ENCODE results near the gene SCN4B. TPM values are rescaled to one million over a fixed set of nuclear protein-coding genes. Genes with fewer than 3 reads are reported as not detected.
A peak's percentile ranks its signal among the peaks of the same experiment; 100 is the strongest.

The SCN4B gene
- total RNA-seq, 1 experiment from 2014 or later, result 1.6 TPM

GRCh38 chr11:118155776-118156530, 3.3 kb upstream of the SCN4B start:
- peak overlapping the region; percentile 52 for H3K4me2 ChIP-seq (ENCODE audit: insufficient read depth, insufficient read length, low read length)
- H3K4me3 Mint-ChIP-seq, result peak overlapping the region; percentile 35 to 72; a peak in 4 of 5 replicates

More at GRCh38 chr11:118155776-118156530, 3.3 kb upstream of the SCN4B start:
- Histone ChIP-seq H3K4ac (ENCODE audit: low read depth, low read length) (no peak overlapping the region), H2BK20ac (ENCODE audit: low read depth, low read length, poor library complexity, severe bottlenecking) (no peak overlapping the region), H4K5ac (ENCODE audit: insufficient read length, low read depth, low read length) (no peak overlapping the region), H4K8ac (replicated peaks; ENCODE audit: insufficient read length, low read depth, low read length) (no peak overlapping the region), H2AFZ (ENCODE audit: low read length) (no peak overlapping the region), H3K9me3 (ENCODE audit: control insufficient read depth, low read depth, low read length) (no peaks in the 10 kb centered on the region), H3T11ph (ENCODE audit: low read length) (no peak overlapping the region), H2BK12ac (ENCODE audit: insufficient read length, low read depth, low read length) (no peak overlapping the region), H4K91ac (ENCODE audit: insufficient read length, low read depth, low read length) (no peak overlapping the region), H3K56ac (ENCODE audit: insufficient read length, low read depth, low read length) (no peak overlapping the region), H3K18ac (ENCODE audit: insufficient read length, low read depth, low read length) (no peak overlapping the region), H3K23ac (ENCODE audit: insufficient read length, low read depth, low read length) (no peak overlapping the region), H3K9ac (ENCODE audit: extremely low read depth, insufficient read length, low read length) (no peak overlapping the region), H2BK5ac (ENCODE audit: insufficient read length, low read length) (no peak overlapping the region), H3K23me2 (ENCODE audit: insufficient read length, low read depth, low read length, poor library complexity, severe bottlenecking) (peaks cover 30% of the 10 kb centered on the region), H3K79me2 (ENCODE audit: insufficient read depth, low read length) (no peaks in the 10 kb centered on the region), H3K27ac (ENCODE audit: insufficient read length, low read depth, low read length) (no peak overlapping the region), H2AK5ac (ENCODE audit: insufficient read length, low read length) (no peak overlapping the region), H3K79me1 (ENCODE audit: insufficient read depth, low read depth, low read length, poor library complexity, severe bottlenecking) (no peaks in the 10 kb centered on the region), H3K4me1 (ENCODE audit: insufficient read depth, low read length) (peaks cover 15% of the 10 kb centered on the region), H2BK15ac (ENCODE audit: low read depth, low read length) (no peak overlapping the region), H3K27me3 (ENCODE audit: insufficient read depth, low read length) (peaks cover 63% of the 10 kb centered on the region), H4K20me1 (ENCODE audit: control insufficient read depth, insufficient read depth, insufficient read length) (no peaks in the 10 kb centered on the region), H2BK120ac (ENCODE audit: low read depth, low read length, poor library complexity, severe bottlenecking) (no peak overlapping the region), H3K14ac (ENCODE audit: insufficient read depth, low read length) (no peak overlapping the region)
- Mint-ChIP-seq H3K4me1 (peaks cover 48 to 54% of the 10 kb centered on the region in 2 experiments), H3K27ac (peak overlapping the region in 1 of 3 experiments; percentile 59; a peak in 1 of 7 replicates), H3K9me3 (no peaks in the 10 kb centered on the region; a peak in 1 of 5 replicates), H3K27me3 (ENCODE audit: low read depth) (peaks cover 98% of the 10 kb centered on the region), H3K36me3 (ENCODE audit: insufficient read depth in 1 of 3, low read depth in 3 of 3) (no peaks in the 10 kb centered on the region; a peak in 1 of 7 replicates)
- DNase-seq, result no peak
- WGBS (ENCODE audit: extremely low coverage, insufficient read length, low lambda C conversion rate), result no CpG with 5 or more reads among the region's 11 CpGs
- TF ChIP-seq, protein P1, sequence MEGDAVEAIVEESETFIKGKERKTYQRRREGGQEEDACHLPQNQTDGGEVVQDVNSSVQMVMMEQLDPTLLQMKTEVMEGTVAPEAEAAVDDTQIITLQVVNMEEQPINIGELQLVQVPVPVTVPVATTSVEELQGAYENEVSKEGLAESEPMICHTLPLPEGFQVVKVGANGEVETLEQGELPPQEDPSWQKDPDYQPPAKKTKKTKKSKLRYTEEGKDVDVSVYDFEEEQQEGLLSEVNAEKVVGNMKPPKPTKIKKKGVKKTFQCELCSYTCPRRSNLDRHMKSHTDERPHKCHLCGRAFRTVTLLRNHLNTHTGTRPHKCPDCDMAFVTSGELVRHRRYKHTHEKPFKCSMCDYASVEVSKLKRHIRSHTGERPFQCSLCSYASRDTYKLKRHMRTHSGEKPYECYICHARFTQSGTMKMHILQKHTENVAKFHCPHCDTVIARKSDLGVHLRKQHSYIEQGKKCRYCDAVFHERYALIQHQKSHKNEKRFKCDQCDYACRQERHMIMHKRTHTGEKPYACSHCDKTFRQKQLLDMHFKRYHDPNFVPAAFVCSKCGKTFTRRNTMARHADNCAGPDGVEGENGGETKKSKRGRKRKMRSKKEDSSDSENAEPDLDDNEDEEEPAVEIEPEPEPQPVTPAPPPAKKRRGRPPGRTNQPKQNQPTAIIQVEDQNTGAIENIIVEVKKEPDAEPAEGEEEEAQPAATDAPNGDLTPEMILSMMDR (conservative IDR thresholded peaks at IDR 0.05), result no peak
